Fibroblast of lung (primary cell): ENCODE data around the gene SPRYD3.

Experiments used
- CTCF ChIP-seq, 2 donors: IDR thresholded peaks in 1 of 2; conservative IDR thresholded peaks in 1 of 2; 1 replicate in 1 of 2; 2 replicates in 1 of 2; pipeline ENCODE4 v1.5.1; 2011 to 2012; ENCODE audit warnings: low read length in 2 of 2, control low read depth in 1 of 2, inconsistent platforms in 1 of 2, low read depth in 1 of 2, mild to moderate bottlenecking in 1 of 2
- EZH2 ChIP-seq: IDR thresholded peaks from 2 replicates; pipeline ENCODE4 v1.5.1; 2012; ENCODE audit warnings: low read length, control low read depth, mild to moderate bottlenecking; ENCODE audit errors: missing control alignments

- TF ChIP-seq CTCF (conservative IDR thresholded peaks at IDR 0.05 in 1 of 2, IDR thresholded peaks at IDR 0.05 in 1 of 2; ENCODE audit: low read depth in 1 of 2, low read length in 2 of 2): no peak
- TF ChIP-seq EZH2: no peak
Measured at GRCh38 chr12:53078425-53079225, 565 bp downstream of the SPRYD3 start.
